Ovary (tissue), 3 donors: ENCODE data around the gene IL15.

Experiments used
- POLR2A ChIP-seq: fragments of 450-650 bp; IDR thresholded peaks from one replicate; pipeline ENCODE4 v1.6.1; 2017; ENCODE audit warnings: antibody characterized with exemption, mild to moderate bottlenecking, moderate library complexity
- TF ChIP-seq, protein P1 (sequence below), 3 donors: fragments of 450-650 bp in 2 of 3; fragments of 200-600 bp in 1 of 3; IDR thresholded peaks; one replicate each; pipeline versions ENCODE4 v1.5.1 to v1.8.0; 2016 to 2022; ENCODE audit warnings: antibody characterized with exemption in 3 of 3, mild to moderate bottlenecking in 1 of 3
- donor health status: DM: no; HTN: no; CAD: no.

DNA sequence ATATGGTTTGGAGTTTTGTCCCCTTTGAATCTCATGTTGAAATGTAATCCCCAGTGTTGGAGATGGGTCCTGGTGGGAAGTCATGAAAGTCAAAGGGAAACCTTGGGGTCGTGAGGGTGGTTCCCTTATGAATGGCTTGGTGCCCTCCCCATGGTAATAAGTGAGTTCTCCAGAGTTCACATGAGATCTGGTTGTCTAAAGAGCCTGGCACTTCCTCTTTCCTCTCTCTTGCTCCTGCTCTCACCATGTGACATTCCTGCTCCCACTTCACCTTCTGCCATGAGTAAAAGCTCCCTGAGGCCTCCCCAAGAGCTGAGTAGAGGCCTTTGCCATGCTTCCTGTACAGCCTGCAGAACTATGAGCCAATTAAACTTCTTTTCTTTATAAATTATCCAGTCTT is 5.5 kb upstream of the IL15 start:
- TF ChIP-seq, protein P1, sequence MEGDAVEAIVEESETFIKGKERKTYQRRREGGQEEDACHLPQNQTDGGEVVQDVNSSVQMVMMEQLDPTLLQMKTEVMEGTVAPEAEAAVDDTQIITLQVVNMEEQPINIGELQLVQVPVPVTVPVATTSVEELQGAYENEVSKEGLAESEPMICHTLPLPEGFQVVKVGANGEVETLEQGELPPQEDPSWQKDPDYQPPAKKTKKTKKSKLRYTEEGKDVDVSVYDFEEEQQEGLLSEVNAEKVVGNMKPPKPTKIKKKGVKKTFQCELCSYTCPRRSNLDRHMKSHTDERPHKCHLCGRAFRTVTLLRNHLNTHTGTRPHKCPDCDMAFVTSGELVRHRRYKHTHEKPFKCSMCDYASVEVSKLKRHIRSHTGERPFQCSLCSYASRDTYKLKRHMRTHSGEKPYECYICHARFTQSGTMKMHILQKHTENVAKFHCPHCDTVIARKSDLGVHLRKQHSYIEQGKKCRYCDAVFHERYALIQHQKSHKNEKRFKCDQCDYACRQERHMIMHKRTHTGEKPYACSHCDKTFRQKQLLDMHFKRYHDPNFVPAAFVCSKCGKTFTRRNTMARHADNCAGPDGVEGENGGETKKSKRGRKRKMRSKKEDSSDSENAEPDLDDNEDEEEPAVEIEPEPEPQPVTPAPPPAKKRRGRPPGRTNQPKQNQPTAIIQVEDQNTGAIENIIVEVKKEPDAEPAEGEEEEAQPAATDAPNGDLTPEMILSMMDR (IDR thresholded peaks at IDR 0.05), result no peak
- TF ChIP-seq POLR2A, result no peak
